GM23338 (cell line): Measurements from ENCODE around the gene CDC42EP5. TPM values are rescaled to one million over a fixed set of nuclear protein-coding genes. Genes with fewer than 3 reads are reported as not detected.

Experiments used
- ATAC-seq: fragments of 200-7000 bp; cut with Tn5 transposase; 3 replicates; pipeline ENCODE4 v1.9.1; 2020
- DNase-seq: peaks from one replicate; pipeline ENCODE4 v3.0.0-alpha.2; 2015; ENCODE audit warnings: low spot score
- H2AFZ ChIP-seq: fragments of 200-600 bp; sonication (generic); 2 replicates; pipeline ENCODE4 v1.8.0; 2016; ENCODE audit warnings: antibody characterized with exemption, mild to moderate bottlenecking, moderate library complexity
- H3F3A ChIP-seq: fragments of 200-600 bp; sonication (generic); replicated peaks from 2 replicates; pipeline ENCODE4 v1.8.0; 2017; ENCODE audit warnings: antibody characterized with exemption, mixed run types, low read depth
- H3K27ac ChIP-seq: fragments of 200-600 bp; sonication (generic); 2 replicates; pipeline ENCODE4 v1.6.1; 2016; ENCODE audit warnings: low read depth
- H3K27me3 ChIP-seq: fragments of 200-600 bp; sonication (generic); 2 replicates; pipeline ENCODE4 v1.8.0; 2016; ENCODE audit warnings: mild to moderate bottlenecking, mixed run types, moderate library complexity; ENCODE audit not compliant: insufficient read depth
- H3K36me3 ChIP-seq: fragments of 200-600 bp; sonication (generic); 2 replicates; pipeline ENCODE4 v1.8.0; 2016; ENCODE audit warnings: mild to moderate bottlenecking; ENCODE audit not compliant: insufficient read depth
- H3K4me1 ChIP-seq: fragments of 200-600 bp; sonication (generic); 2 replicates; pipeline ENCODE4 v1.8.0; 2016; ENCODE audit warnings: mild to moderate bottlenecking, moderate library complexity; ENCODE audit not compliant: insufficient read depth
- H3K4me2 ChIP-seq: fragments of 200-600 bp; sonication (generic); 2 replicates; pipeline ENCODE4 v1.7.1; 2017; ENCODE audit warnings: mixed run types
- H3K4me3 ChIP-seq: fragments of 200-600 bp; sonication (generic); 2 replicates; pipeline ENCODE4 v1.6.1; 2016; ENCODE audit warnings: mixed run types
- H3K79me2 ChIP-seq: fragments of 200-600 bp; sonication (generic); replicated peaks from 2 replicates; pipeline ENCODE4 v1.8.0; 2017; ENCODE audit warnings: mild to moderate bottlenecking; ENCODE audit not compliant: insufficient read depth
- H3K9me2 ChIP-seq: fragments of 200-600 bp; sonication (generic); 2 replicates; pipeline ENCODE4 v1.8.0; 2017; ENCODE audit not compliant: insufficient read depth
- H4K20me1 ChIP-seq: fragments of 200-600 bp; sonication (generic); replicated peaks from 2 replicates; pipeline ENCODE4 v1.8.0; 2017; ENCODE audit warnings: mild to moderate bottlenecking; ENCODE audit not compliant: insufficient read depth
- H3K27ac Mint-ChIP-seq: 2 replicates; pipeline ENCODE4 v1.8.0; 2020; ENCODE audit warnings: inconsistent platforms, mild to moderate bottlenecking, moderate library complexity, mixed read lengths
- H3K27me3 Mint-ChIP-seq: 3 replicates; pipeline ENCODE4 v1.8.0; 2022; ENCODE audit warnings: low read depth, mild to moderate bottlenecking, moderate library complexity, mixed read lengths, inconsistent platforms; ENCODE audit not compliant: insufficient read depth, poor library complexity
- H3K36me3 Mint-ChIP-seq: 3 replicates; pipeline ENCODE4 v1.8.0; 2021; ENCODE audit warnings: low read depth, mild to moderate bottlenecking, inconsistent platforms, moderate library complexity, mixed read lengths
- H3K4me1 Mint-ChIP-seq: 3 replicates; pipeline ENCODE4 v1.8.0; 2020; ENCODE audit warnings: mild to moderate bottlenecking, inconsistent platforms, mixed read lengths
- H3K4me3 Mint-ChIP-seq: 3 replicates; pipeline ENCODE4 v1.8.0; 2021; ENCODE audit warnings: moderate library complexity, mild to moderate bottlenecking, inconsistent platforms, mixed read lengths
- H3K9me3 Mint-ChIP-seq: 3 replicates; pipeline ENCODE4 v1.8.0; 2020; ENCODE audit warnings: moderate library complexity, mild to moderate bottlenecking, inconsistent platforms, mixed read lengths
- CREB1 ChIP-seq: fragments of 250-450 bp; sonication (Bioruptor Pico); IDR thresholded peaks from 2 replicates; pipeline ENCODE4 v1.5.0; 2020; ENCODE audit warnings: low read depth, mild to moderate bottlenecking, moderate library complexity
- ETS1 ChIP-seq: IDR thresholded peaks from 2 replicates; pipeline ENCODE4 v1.6.1; 2016; ENCODE audit warnings: antibody characterized with exemption
- EZH2 ChIP-seq: fragments of 200-600 bp; sonication (generic); IDR thresholded peaks from one replicate; pipeline ENCODE4 v1.8.0; 2017; ENCODE audit warnings: antibody characterized with exemption, mild to moderate bottlenecking, low read depth; ENCODE audit not compliant: unreplicated experiment
- EZH2phosphoT487 ChIP-seq: fragments of 200-600 bp; sonication (generic); IDR thresholded peaks from one replicate; pipeline ENCODE4 v1.8.1; 2018; ENCODE audit warnings: antibody characterized with exemption; ENCODE audit not compliant: unreplicated experiment
- JUNB ChIP-seq: IDR thresholded peaks from one replicate; pipeline ENCODE4 v1.6.1; 2016; ENCODE audit warnings: antibody characterized with exemption; ENCODE audit not compliant: unreplicated experiment
- NANOG ChIP-seq: IDR thresholded peaks from 2 replicates; pipeline ENCODE4 v1.6.1; 2016; ENCODE audit warnings: antibody characterized with exemption, borderline replicate concordance
- POLR2AphosphoS5 ChIP-seq: IDR thresholded peaks from 2 replicates; pipeline ENCODE4 v1.6.1; 2016; ENCODE audit warnings: antibody characterized with exemption, low read depth
- STAT1 ChIP-seq: IDR thresholded peaks from one replicate; pipeline ENCODE4 v1.6.1; 2016; ENCODE audit warnings: antibody characterized with exemption; ENCODE audit not compliant: unreplicated experiment
- ZNF114 ChIP-seq: fragments of 250-450 bp; sonication (Bioruptor Pico); IDR thresholded peaks from 2 replicates; pipeline ENCODE4 v1.5.0; 2020; ENCODE audit warnings: mild to moderate bottlenecking, moderate library complexity
- ZNF331 ChIP-seq: fragments of 250-450 bp; sonication (Bioruptor Pico); IDR thresholded peaks from 2 replicates; pipeline ENCODE4 v1.5.0; 2020; ENCODE audit warnings: low read depth, mild to moderate bottlenecking, moderate library complexity
- ZNF462 ChIP-seq: fragments of 250-450 bp; sonication (Bioruptor Pico); IDR thresholded peaks from 2 replicates; pipeline ENCODE4 v1.5.0; 2020; ENCODE audit warnings: mild to moderate bottlenecking, moderate library complexity
- polyA plus RNA-seq: library from polyadenylated mRNA; unstranded; fragments of >200 nt; fragmentation: Nextera tagmentation; extraction: Ambion mirVana; gene quantifications from 2 replicates; pipeline ENCODE4 v1.2.1, GENCODE V29; 2016
- total RNA-seq: library from RNA; depleted of rRNA; stranded (reverse); fragments of >200 nt; shearing (Covaris generic); gene quantifications from 2 replicates; pipeline ENCODE4 v1.2.3, GENCODE V29; 2014
- TF ChIP-seq, protein P1 (sequence below): IDR thresholded peaks from one replicate; pipeline ENCODE4 v1.6.1; 2018; ENCODE audit warnings: antibody characterized with exemption; ENCODE audit not compliant: unreplicated experiment
- TF ChIP-seq, protein P2 (sequence below), 2 experiments: fragments of 200-600 bp in 1 of 2; sonication (generic) in 1 of 2; conservative IDR thresholded peaks; 2 replicates each; pipeline versions ENCODE4 v1.5.1 to v1.6.1; 2016 to 2017; ENCODE audit warnings: antibody characterized with exemption in 2 of 2, low read depth in 2 of 2, mild to moderate bottlenecking in 2 of 2, moderate library complexity in 1 of 2

Gene CDC42EP5
- total and polyA plus RNA-seq, 2 experiments from 2014 or later: 1.4 to 3.4 TPM

GRCh38 chr19:54459282-54460229, 13.5 kb downstream of the CDC42EP5 start:
- H3K9me2 ChIP-seq: no peaks in the 10 kb centered on the region
- H3F3A ChIP-seq: peaks cover 6% of the 10 kb centered on the region; the same call in 1 of the 2 replicates
- peak overlapping the region; percentile 19; the same call in 1 of the 3 replicates for H3K4me3 Mint-ChIP-seq
- no peak overlapping the region for H2AFZ ChIP-seq
- H3K27me3 Mint-ChIP-seq: peaks cover 22% of the 10 kb centered on the region
- H3K27ac Mint-ChIP-seq: peak overlapping the region; percentile 71; the same call in 1 of the 2 replicates
- H3K4me1 Mint-ChIP-seq: peaks cover 15% of the 10 kb centered on the region; the same call in 2 of the 3 replicates
- no peaks in the 10 kb centered on the region for H3K79me2 ChIP-seq
- H3K4me1 ChIP-seq: peaks cover 3% of the 10 kb centered on the region; the same call in 1 of the 2 replicates
- H3K36me3 Mint-ChIP-seq: peaks cover 62% of the 10 kb centered on the region
- H3K27me3 ChIP-seq: no peaks in the 10 kb centered on the region
- no peak overlapping the region for H3K27ac ChIP-seq
- peaks cover 17% of the 10 kb centered on the region for H3K36me3 ChIP-seq
- no peak overlapping the region for H3K4me3 ChIP-seq
- DNase-seq (no peak), ATAC-seq (no peak)
- H4K20me1 ChIP-seq: peaks cover 6% of the 10 kb centered on the region; the same call in 1 of the 2 replicates
- no peak overlapping the region for H3K4me2 ChIP-seq
- peaks cover 5% of the 10 kb centered on the region; the same call in 1 of the 3 replicates for H3K9me3 Mint-ChIP-seq
- TF ChIP-seq, protein P1, sequence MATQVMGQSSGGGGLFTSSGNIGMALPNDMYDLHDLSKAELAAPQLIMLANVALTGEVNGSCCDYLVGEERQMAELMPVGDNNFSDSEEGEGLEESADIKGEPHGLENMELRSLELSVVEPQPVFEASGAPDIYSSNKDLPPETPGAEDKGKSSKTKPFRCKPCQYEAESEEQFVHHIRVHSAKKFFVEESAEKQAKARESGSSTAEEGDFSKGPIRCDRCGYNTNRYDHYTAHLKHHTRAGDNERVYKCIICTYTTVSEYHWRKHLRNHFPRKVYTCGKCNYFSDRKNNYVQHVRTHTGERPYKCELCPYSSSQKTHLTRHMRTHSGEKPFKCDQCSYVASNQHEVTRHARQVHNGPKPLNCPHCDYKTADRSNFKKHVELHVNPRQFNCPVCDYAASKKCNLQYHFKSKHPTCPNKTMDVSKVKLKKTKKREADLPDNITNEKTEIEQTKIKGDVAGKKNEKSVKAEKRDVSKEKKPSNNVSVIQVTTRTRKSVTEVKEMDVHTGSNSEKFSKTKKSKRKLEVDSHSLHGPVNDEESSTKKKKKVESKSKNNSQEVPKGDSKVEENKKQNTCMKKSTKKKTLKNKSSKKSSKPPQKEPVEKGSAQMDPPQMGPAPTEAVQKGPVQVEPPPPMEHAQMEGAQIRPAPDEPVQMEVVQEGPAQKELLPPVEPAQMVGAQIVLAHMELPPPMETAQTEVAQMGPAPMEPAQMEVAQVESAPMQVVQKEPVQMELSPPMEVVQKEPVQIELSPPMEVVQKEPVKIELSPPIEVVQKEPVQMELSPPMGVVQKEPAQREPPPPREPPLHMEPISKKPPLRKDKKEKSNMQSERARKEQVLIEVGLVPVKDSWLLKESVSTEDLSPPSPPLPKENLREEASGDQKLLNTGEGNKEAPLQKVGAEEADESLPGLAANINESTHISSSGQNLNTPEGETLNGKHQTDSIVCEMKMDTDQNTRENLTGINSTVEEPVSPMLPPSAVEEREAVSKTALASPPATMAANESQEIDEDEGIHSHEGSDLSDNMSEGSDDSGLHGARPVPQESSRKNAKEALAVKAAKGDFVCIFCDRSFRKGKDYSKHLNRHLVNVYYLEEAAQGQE: no peak
- TF ChIP-seq ZNF114 (CRISPR knock-in tag) (no peak), ZNF462 (CRISPR knock-in tag) (no peak), NANOG (no peak), JUNB (no peak), STAT1 (no peak), CREB1 (CRISPR knock-in tag) (no peak), ZNF331 (CRISPR knock-in tag) (no peak), EZH2 (no peak), ETS1 (no peak), EZH2phosphoT487 (no peak), POLR2AphosphoS5 (no peak)
- TF ChIP-seq, protein P2, sequence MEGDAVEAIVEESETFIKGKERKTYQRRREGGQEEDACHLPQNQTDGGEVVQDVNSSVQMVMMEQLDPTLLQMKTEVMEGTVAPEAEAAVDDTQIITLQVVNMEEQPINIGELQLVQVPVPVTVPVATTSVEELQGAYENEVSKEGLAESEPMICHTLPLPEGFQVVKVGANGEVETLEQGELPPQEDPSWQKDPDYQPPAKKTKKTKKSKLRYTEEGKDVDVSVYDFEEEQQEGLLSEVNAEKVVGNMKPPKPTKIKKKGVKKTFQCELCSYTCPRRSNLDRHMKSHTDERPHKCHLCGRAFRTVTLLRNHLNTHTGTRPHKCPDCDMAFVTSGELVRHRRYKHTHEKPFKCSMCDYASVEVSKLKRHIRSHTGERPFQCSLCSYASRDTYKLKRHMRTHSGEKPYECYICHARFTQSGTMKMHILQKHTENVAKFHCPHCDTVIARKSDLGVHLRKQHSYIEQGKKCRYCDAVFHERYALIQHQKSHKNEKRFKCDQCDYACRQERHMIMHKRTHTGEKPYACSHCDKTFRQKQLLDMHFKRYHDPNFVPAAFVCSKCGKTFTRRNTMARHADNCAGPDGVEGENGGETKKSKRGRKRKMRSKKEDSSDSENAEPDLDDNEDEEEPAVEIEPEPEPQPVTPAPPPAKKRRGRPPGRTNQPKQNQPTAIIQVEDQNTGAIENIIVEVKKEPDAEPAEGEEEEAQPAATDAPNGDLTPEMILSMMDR (conservative IDR thresholded peaks at IDR 0.05; ENCODE audit: low read depth in 2 of 2): no peak
